SIG-M5 (cell line): Measurements from ENCODE around the gene HDAC6.
"Not testable (repeated sequence)": the region's sequence is repeated elsewhere in the genome, so short reads cannot be mapped to it uniquely, and the experiment has no call there.

Experiments used
- DNase-seq: peaks from one replicate; lab custom pipeline; 2025; lab: John Stamatoyannopoulos, UW

HDAC6 gene

DNA sequence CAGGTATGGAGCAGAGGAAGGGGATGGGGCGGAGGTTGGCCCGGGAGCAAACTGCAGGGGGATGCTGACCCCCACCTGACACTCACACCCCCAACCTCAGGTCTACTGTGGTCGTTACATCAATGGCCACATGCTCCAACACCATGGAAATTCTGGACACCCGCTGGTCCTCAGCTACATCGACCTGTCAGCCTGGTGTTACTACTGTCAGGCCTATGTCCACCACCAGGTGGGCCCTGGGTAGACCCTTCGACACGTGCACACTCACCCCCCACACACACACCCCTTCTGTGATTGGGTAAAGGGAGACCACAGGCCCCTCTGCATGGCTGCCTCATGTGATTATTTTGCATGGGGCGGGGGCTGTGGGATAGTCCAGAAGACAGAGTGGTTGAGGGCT is 22.2 kb downstream of the HDAC6 start:
- DNase-seq: no peak

GRCh38 chrX:48826135-48826875 is 24.4 kb downstream of the HDAC6 start, which contains the start of gene ERAS:
TSS of gene ERAS (plus strand) at chrX:48826513. CDS start at chrX:48829124, 2,611 bp downstream.
- DNase-seq: no peak

DNA sequence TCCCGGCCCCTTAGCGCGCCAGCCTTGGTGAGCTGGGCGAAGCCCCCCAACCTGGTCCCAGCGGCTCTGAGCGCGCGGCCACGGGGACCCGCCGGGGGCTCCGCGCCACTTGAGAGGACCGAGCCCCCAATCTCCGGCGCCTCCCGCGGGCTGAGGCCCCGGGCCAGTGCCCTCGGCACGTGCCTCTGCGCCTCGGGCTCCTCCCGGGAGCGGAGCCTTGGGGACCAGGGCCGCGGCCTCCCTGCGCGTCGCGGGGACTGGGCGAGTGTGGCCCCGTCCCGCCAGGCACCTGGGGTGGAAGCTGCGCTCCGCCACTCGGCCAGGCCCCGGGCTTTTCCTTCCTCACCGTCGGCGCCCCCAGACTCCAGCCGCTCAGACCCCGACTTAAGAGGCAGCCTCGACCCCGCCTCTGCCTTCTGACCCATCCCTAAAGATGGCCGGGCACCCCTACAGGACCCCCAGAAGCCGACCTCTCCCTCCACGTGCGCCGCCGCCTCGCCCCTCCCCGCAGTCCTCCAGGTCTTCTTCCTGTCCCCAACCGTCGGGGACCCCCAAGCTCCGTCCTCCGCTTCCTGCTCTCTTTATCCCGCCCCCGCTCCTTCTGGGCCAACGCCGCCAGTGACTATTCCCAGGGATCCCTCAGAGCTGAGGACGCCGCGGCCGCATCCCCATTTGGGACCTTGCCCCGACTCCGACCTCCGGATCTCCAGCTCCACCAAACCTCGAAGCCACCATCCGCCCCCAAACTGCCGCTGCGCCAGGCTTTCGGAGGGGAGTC is 25.2 kb downstream of the HDAC6 start:
- no peak for DNase-seq

DNA sequence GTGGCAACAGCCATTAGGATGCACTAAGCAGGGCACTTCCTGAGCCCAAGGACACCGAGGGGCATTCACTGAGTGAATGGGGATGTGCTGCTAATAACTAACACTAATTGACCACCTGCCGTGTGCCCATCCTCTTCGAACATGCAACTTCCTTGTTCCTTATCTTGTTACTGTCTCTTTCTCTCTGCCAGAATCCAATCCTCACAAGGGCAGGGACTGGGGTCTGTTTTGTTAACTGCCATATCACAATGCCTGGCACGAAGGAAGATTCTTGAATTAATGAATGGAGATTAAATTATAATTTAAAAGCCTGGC is 25.7 kb downstream of the HDAC6 start:
- no peak for DNase-seq

- DNase-seq: no peak
Observed at GRCh38 chrX:48829016-48829735, 27.3 kb downstream of the HDAC6 start.

- no peak for DNase-seq
Observed at GRCh38 chrX:48831136-48831908, 29.5 kb downstream of the HDAC6 start.

- no peak for DNase-seq
Observed at GRCh38 chrX:48831909-48832291, 30.0 kb downstream of the HDAC6 start.

DNA sequence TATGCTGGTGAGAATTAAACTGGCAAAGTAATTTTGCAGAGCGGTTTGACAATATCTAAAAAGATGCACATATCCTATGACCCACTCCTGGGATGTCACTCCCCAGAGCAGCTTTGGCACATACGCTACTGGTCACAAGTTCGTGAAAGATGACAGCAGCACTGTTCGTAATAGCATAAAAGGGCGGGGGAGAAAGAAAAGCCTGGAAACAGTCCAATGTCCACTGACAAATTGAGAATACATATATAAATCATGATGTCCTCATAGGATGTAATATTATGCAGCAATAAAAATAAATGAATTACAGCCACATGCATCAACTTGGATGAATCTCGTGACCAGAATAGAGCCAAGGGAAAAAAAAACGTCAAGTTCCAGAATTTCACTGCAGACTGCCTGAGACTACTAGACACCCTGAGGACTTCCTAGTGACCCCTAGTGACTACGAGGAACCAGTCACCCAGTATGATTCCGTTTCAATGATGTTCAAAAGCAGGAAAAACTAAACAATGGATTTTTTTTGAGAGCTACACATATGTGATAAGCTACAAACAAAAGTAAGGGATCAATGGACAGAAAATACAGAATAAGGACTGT is 31.8 kb downstream of the HDAC6 start:
- DNase-seq: no peak

DNA sequence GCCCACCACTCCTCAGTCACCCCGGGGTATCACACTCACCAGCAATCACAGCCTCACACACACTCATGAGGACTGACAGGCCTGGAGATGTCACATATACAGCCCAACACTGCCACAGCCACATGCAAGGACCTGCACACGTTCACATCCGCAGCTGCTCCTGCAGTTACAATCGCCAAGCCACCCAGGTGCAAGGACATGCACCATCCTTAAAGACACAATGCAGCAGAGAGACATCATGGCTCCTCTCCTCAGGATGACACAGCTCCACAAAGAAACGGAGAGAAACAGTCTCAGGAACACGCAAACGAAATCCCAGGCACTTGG is 32.5 kb downstream of the HDAC6 start:
- no peak for DNase-seq

DNA sequence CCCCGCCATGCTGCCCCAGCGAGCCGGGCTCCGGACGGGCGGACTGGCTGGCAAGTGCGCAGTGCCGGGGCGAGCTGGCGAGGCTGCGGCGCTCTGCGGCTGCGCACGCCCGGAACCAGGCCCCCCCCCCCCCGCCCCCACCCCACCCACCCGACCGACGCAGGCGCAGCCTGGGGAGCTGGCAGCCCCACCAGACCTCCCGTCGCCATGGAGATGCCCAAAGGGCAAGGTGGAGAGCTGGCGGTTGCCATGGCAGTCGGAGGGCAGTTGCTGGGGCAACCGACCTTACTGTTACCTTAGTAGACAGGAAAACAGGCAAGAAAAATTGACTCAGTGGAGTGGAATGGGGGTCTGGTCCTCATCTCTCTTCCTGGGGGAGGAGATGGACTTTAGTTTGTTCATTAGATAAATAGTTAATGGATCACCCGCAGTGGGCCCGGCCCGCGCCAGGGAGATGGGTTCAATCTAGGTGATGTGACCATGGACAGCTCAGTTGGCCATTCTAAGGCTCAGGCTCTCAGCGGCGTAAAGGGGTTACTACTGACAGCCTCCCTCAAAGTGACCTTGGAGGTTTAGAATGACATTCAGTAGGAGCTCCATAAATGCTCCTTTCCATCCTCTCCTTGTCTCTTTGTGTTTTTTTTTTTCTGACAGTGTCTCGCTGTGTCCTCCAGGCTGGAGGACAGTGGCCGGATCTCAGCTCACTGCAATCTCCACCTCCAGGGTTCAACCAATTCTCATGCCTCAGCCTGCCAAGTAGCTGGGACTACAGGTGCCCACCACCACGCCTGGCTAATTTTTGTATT is 33.9 kb downstream of the HDAC6 start, which contains the start of gene PCSK1N:
Gene PCSK1N, minus strand, starts transcription at position 87 of the 806 bp plus-strand sequence. Its CDS starts 78 bp downstream, at position 9.
- DNase-seq: no peak

- no peak for DNase-seq
Observed at GRCh38 chrX:48839686-48840085, 37.8 kb downstream of the HDAC6 start.

DNA sequence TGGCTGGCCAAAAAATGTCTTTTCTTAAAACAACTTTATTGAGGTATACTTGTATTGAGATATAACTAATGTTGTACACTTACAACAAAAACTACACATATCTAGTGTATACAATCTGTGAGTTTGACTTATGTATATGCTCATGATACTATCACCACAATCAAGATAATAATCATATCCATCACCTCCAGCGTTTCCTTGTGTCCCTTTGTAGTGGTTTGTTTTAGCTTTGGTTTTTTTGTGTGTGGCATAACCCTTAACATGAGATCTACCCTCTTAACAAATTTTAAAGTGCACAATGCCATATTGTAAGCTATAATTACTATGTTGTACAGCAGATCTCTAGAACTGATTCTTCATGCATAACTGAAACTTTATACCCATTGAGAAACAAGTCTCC is 47.0 kb downstream of the HDAC6 start:
- no peak for DNase-seq

DNA sequence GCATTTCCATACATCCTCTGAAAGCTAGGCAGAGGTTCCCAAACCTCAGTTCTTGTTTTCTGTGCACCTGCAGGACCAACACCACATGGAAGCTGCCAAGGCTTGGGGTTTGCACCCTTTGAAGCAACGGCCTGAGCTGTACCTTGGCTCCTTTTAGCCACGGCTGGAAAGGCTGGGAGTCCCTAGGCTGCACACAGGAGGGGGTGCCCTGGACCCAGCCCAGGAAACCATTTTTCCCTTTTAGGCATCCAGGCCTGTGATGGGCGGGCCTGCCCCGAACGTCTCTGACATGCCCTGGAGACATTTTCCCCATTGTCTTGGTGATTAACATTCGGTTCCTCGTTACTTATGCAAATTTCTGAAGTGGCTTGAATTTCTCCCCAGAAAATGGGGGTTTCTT is 51.0 kb downstream of the HDAC6 start:
- DNase-seq: no peak

DNA sequence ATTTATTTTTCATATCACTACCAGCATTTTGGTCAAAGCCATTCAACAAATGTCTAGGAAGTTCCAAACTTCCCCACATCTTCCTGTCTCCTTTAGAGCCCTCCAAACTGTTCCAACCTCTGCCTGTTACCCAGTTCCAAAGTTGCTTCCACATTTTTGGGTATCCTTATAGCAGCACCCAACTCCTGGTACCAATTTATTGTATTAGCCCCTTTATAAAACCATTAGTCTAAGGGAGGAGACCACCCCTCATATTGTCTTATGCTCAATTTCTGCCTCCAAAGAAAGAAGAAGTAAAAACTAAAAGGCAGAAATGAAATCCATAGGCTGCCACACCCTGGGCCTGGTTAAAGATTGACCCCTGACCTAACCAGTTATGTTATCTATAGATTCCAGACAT is 51.6 kb downstream of the HDAC6 start:
- DNase-seq: not testable (repeated sequence)

DNA sequence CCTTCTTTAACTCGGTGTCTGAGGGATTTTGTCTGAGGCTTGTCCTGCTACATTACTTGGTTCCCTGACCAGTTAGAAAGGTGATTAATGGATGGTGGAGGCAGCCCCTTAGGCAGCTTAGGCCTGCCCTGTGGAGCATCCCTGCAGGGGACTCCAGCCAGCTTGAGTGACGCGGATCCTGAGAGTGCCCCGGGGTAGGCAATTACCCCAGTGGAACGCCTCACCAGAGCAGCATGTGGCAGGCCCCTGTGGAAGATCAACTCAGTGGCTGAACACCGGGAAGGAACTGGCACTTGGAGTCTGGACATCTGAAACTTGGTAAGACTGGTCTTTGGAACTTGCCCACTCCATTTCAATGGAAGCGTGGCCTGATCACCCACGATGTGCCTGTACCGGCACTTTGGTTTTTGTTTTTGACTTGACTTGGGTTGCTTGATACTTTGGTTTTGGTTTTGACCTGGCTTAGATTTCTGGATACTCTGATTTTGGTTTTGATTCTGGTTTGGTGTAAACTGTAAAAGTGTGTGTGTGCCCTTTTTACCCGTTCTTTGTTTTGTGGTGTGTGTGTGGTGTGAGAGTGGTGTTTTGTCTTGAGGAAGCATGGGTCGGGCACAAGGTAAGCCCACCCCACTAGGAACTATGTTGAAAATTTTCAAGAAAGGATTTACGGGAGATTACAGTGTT is 52.4 kb downstream of the HDAC6 start:
- not testable (repeated sequence) for DNase-seq

- no peak for DNase-seq
Observed at GRCh38 chrX:48854898-48855297, 53.0 kb downstream of the HDAC6 start.

DNA sequence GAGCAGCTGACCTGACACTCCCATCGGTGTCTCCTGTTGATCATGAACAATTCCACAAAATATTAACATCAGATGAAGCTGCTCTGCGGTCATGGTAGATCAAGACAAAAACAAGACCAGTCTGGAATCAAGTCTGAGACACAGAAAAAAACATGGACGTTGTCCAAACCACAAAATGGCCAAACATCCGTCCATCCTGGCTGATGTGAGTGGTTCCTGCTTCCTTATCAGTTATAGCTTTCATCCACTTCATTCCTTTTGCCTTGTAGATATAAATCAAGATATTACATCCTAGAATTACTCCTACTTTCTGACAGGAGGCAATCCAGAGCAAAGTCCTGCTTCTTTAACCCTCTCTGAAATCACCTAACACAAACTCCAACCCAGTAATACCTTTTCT is 62.3 kb downstream of the HDAC6 start:
- no peak for DNase-seq

- not testable (repeated sequence) for DNase-seq
Observed at GRCh38 chrX:48872017-48872416, 70.2 kb downstream of the HDAC6 start.
